Stimulated activated CD8-positive, alpha-beta memory T cell treated with anti-CD3 and anti-CD28 coated beads, Interleukin-4, amount 100 ng/mL, for 48 hours (primary cell): Measurements from ENCODE around the gene MND1.
A peak's percentile ranks its signal among the peaks of the same experiment; 100 is the strongest.
"Not testable (repeated sequence)": the region's sequence is repeated elsewhere in the genome, so short reads cannot be mapped to it uniquely, and the experiment has no call there.

Experiments
- DNase-seq: peaks from one replicate; pipeline ENCODE4 v3.0.0-alpha.2; 2020

The MND1 gene

DNA sequence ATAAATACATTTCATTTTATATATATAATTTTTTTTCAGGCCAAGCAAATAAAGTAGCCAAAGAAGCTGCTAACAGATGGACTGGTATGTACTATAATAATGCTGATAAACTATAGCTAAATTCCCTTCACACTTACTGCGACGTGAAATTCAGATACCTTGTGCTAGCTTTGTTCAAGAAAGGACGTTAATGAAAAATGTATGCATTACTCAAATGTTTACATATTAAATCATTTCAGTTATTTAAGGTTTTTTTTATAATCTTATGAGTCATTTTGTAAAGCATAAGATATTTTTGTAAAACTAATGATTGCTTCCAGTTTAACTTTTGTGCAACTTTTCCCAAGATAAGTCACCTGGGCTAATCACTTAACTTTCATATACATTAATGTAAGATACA is 64.4 kb downstream of the MND1 start:
- no peak for DNase-seq

DNA sequence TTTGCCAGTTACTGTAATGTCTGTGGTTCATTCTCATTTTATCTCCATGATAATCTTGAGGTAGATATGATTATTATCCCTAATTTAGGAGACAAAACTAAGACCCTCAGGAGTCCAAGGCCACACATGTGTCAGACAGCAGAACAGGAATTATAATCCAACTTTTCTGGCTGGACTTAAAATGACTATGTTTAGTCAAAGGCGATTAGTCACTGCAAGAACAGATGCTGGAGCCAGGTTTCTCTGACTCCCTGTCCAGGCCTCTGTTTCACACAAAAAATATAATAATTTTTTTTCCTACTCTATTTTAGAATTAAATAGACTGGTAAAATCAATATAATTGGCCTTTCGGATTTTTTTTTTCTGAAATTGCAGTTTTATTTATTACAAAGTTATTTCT is 64.9 kb downstream of the MND1 start:
- no peak for DNase-seq

DNA sequence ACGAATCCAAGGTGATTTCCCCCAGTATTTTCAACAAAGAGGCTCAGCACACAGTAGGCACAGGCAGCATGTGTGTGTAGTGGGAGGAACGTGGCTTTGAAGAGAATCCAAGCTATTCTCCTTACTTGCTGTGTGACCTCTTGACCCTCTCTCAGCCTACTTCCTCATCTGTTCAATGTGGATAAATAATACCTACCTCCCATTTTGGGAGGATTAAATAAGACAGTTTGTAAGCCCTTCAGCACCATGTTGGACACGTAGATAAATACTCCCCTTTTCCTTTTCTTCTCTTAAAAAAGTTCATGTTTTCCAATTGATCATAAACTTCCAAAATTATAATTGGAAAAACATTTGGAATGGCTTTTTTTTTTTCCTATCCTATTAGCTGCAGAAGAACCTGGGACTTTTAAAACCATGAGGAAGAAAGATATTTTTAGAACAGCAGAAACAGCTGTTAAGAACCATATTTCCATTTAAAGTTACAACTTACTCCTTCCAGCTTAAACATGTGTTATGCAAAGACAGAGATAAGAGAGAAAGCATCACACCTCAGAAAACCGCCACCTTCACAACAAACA is 65.5 kb downstream of the MND1 start:
- no peak for DNase-seq

DNA sequence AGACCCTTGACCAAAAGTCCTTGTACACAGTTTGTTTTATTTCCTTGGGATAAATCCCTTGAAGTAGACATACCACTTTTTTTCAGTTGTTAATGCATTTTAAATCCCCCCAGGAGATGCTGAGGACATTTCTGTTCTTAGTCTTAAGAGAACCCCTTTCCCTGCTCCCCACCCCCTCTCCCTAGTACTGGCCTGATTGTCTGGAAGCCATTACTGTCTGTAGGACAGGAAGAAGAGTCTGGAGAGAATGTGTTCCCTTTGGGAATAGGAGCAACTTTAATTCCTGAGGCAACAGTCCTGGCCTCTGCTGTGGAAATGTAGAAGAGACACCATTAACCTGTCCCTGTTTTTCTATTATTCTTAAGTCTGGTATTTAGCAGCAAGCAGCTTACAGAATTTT is 69.4 kb downstream of the MND1 start:
- DNase-seq: no peak

DNA sequence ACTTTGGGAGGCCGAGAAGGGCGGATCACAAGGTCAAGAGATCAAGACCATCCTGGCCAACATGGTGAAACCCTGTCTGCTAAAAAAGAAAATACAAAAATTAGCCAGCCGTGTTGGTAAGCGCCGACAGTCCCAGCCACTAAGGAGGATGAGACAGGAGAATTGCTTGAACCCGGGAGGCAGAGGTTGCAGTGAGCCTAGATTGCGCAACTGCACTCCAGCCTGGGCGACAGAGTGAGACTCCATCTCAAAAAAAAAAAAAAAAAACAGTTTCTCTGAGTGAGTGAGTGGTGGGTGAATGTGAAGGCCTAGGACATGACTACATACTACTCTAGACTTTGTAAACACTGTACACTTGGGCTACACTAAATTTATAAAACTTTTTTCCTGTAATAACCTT is 72.0 kb downstream of the MND1 start:
- not testable (repeated sequence) for DNase-seq

DNA sequence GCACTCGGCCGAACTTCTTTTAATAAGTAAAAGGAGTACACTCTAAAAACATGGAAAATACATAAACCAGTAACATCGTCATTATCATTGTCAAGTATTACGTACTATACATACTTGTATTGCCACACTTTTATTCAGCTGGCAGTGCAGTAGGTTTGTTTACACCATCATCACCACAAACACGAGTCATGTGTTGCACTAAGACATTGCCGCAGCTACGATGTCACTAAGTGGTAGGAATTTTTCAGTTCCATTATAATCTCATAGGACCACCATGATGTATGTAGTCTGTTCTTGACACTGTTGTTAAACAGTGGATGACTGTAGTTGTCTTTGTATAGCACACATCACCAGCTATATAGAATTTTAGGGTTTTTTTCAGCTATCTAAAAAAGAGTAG is 73.6 kb downstream of the MND1 start:
- no peak for DNase-seq

DNA sequence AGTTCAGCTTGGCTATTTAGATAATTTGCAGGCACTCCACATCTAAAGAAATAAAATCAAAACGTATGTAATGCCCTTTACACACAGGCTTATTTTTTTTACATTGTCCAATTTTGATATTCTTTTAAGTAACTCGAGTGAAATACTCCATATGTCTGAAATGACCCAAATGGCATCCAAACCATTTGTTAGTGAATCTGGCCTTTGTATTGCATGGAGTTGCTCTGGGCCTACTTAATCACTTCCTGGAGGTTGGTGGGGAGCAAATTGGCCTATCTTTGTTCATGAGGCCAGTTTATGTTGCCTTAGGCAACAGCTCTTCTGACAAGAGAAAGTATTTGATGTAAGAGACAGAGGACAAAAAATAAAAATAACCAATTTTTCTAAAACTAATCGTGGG is 74.1 kb downstream of the MND1 start:
- no peak for DNase-seq

DNA sequence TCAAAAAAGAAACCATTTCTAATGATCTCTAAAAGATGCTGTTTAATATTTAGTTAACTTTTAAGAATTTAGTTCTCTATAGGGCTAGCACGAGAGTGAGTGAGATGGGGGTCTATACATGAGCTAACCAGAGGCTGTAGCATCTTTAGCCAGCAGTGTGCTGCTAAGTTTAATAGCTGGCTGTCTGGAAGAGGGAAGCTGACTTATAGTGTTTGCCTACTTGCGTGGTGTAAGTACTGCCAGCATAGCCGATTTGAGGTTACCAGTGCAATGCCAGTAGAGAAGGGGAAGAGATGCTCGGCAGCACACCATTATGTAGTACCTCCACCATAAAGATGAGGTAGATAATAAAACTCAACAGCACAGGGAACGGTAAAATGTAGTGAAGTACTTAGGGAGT is 74.5 kb downstream of the MND1 start:
- no peak for DNase-seq

DNA sequence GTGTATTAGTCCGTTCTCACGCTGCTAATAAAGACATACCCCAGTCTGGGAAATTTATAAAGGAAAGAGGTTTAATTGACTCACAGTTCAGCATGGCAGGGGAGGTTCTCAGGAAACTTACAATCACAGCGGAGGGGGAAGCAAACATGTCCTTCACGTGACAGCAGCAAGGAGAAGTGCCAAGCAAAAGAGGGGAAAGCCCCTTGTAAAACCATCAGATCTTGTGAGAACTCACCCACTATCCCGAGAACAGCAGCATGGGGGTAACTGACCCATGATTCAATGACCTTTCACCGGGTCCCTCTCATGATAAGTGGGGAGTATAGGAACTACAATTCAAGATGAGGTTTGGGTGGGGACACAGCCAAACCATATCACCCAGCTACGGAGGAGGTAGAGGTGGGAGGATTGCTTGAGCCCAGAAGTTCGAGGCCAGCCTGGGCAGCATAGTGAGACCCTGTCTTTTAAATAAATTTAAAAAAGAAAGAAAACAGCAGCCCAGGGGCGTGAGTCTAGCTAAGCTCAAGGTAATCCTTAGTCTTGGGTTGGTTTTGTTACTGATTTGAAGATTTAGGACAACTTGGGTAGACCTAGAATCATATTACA is 75.3 kb downstream of the MND1 start:
- no peak for DNase-seq

DNA sequence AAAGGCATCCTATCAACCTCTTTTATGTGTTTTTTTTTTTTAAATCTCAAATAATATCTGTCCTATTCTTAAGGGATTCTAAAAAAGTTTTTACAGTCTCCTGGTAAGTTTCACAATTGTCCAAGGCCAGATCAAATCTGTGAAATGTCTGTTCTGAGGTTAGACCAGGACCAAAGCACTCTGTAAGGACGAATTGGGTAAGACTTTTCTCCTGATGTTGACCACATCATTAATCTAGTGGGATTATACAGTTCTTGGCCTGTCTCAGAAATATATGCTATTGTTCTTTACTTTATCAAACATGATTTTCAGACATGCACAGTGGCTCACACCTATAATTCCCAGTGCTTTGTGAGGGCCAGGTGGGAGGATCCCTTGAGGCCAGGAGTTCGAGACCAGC is 75.9 kb downstream of the MND1 start:
- DNase-seq: no peak

DNA sequence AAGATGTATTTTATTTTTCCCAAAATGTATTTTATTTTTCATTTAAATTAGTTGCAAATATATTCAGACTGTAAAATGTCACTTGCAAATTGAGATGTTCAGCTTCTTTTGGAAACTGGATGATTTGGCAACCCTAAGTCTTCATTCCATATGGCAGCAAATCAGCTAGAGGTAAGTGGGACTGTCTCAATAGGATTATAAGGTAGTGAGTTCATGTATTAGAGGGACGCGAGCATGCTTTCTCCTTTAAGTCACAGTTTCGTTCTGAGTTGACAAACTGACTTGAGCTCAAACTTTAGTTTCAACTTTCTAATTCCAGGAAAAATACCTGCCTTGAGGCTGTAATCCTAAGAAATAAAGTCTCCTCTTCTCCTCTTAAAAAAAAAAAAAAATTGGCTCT is 77.5 kb downstream of the MND1 start:
- no peak for DNase-seq

DNA sequence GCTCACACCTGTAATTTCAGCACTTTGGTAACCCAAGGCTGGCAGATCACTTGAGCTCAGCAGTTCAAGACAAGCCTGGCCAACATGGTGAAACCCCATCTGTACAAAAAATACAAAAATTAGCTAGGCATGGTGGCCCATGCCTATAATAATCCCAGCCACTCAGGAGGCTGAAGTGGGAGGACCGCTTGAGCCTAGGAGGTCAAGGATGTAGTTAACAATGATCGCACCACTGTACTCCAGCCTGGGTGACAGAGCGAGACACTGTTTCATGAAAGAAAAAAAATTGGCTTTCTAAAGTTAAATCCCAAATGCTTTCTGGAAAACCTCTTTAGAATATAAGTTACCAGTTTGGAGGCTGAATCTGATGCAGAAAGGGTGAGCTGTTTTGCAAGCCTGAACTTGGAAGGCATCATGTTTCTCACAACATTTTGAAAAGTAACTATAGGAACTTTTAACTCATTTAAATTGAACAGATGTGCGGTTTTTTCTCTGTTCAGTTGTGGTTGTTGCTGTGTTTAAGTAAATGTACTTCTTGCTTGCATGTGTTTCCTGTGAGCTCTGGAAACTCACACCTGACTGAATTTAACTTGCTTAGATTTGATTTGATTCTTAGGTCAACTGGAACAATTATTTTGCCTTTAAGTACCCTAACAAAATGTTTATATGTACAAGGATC is 81.9 kb downstream of the MND1 start:
- DNase-seq: no peak

DNA sequence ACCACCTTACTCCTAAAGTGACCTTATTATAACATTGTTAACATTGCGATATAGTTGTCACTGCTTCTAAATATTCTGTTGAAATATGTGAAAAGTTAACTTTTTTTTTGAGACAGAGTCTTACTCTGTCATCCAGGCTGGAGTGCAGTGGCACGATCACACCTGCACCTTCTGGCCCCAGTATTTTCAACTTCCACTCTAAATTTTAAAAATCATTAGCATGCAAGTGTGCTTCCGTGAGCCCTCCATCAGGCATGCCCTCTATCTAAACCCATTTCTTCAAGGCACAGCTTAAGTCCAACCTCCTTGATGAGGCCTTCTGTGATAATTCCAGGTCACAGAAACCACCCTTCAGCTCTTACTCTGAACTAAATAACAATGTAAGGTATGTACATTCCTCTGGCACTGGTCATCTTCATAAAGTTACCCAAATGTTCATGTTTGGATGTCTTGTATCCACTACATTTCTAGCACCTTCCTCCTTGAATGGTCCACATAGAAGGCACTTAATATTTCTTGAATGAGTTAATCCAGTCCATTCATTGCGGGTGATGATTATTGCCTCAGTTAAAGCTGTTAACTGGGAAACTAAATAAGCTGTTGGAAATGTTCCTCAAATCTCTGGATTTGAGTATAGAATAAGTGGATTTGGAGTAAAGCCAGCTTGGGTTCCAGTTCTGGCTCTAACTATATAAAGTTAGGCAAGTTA is 83.0 kb downstream of the MND1 start:
- no peak for DNase-seq

DNA sequence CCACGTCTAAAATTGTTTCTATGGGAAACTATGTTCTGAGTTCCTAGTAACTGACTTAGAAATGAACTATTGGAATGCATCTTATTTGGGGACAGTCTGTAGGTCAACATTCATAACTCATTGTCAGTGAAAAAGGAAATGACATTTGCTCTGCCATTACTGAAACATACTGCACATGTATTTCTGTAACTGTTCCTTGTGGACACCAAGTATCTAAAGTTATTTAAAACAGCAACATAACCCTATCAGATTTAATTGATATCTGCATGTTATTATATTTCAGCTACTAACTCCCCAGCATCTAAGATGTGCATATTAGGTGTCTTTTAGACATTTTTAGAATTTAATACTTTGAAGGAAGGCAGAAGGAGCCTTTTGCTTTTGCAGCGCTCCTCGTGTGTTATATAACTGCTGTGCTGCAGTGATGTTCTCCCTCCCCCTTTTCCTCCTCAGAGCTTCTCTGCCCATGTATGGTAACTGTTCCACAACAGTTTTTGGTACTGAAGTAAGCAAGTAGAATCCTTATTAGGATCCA is 84.5 kb downstream of the MND1 start:
- no peak for DNase-seq

DNA sequence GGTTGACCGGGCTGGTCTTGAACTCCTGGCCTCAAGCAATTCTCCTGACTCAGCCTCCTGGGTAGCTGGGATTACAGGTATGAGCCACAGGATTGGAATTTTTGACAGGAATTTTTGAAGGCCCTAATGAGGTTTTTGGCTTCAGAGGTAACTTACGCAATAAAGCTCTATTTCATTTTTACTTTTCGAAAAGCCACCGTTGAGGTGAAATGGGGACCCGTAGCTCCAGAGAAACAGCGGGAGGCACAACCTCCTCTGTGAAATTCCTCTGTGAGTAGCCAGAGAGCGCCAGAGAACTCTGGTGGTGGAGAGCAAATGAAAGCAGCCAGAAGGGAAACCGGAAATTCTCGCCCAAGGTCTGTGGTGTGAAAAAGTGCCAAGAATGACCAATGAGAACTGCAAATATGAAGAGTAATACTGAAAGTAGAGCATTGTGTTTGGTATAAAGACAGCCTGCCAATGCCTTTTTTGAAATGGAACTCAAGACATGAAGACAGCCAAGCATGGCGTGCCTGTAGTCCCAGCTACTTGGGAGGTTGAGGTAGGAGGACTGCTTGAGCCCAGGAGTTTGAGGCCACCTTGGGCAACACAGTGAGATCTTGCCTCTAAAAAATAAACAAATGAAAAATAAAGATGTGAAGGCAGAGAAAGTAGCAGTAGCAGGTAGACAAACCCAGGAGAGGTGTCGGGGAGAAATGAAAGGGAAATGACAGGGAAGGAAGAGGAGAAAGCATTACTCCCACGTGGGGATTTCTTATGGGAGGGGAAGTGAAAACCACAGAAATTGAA is 88.7 kb downstream of the MND1 start:
- peak; percentile 78 for DNase-seq

DNA sequence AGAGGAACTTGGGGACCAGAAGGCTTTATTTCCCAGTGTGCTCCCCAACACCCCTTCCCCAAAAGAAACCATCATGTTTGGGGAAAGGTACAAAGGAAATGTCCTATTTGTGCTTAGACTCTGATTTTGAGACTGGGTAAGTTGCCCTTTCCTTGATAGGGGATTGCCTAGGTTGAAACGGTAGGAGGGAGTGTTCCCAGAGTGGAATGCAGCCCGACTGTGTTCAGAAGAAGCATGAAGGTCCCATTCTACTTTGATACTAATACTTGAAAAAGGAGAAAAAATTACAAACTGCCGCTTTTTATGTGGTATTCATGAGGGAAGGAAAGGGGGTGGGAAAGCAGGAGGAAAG is 89.2 kb downstream of the MND1 start:
- no peak for DNase-seq

DNA sequence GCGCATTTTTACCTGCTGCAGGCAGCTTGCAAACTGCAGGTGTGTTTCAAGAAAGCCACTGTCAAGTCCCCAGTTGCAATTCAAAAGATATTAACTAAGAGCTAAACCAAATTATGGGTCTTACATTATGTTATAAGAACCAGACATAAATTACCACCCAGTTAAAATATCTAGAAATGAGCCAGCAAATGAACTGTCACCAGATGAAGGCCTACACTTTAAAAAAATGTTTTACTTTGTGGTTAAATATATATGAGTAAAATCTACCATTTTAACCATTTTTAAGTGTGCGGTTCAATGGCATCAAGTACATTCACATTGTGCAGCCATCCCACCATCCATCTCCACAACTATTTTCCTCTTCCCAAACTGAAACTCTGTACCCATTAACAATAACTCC is 89.7 kb downstream of the MND1 start:
- DNase-seq: no peak

DNA sequence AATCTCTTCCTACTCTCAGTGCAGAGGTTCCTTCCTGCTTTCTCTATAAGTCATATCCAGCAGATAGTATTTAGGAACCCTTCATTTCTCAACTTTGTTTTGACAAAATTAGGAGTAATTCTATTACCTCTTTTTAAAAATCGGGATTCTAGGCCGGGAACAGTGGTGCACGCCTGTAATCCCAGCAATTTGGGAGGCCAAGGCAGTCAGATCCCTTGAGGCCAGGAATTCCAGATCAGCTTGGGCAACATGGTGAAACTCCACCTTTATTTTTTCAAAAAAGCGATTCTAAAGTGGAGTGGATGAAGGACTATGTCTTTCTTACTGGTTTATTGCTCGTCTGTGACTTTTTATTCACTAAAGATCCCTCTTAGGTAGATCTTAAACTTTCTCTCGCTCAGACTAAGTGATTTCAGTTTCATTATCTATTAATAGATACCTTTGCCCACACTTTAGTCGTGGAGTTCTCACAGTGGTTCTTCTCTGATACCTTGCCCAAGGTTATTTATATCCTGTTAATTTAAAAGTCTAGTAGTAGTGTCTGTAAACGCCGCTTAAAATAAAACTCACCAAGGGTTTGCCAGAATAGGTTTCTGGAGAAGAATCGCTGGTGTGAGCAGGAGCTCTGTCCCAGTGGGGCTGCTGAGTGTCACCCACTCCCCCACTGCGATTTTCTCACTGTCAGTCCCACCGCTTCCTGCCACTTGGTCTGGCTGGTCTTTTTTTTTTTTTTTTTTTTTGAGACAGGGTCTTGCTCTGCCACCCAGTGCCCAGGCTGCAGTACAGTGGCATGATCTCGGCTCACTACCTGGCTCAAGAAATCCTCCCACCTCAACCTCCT is 94.6 kb downstream of the MND1 start:
- DNase-seq: peak; percentile 43

DNA sequence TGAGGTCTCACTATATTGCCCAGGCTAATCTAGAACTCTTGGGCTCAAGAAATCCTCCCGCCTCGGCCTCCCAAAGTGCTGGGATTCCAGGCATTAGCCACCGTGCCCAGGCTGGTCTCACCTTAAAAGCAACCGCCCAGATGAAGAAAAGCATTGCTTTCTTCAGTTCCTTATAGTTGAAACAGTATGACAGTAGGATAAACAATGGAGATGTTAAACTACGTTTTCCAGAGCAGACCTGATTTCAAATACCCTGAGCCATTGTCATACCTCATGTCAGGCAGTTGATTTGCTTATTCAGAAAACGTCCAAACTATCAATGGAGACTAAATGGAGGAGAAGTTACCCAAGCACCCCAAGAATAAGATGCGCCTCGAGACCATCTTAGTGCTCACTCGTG is 95.3 kb downstream of the MND1 start:
- DNase-seq: no peak

DNA sequence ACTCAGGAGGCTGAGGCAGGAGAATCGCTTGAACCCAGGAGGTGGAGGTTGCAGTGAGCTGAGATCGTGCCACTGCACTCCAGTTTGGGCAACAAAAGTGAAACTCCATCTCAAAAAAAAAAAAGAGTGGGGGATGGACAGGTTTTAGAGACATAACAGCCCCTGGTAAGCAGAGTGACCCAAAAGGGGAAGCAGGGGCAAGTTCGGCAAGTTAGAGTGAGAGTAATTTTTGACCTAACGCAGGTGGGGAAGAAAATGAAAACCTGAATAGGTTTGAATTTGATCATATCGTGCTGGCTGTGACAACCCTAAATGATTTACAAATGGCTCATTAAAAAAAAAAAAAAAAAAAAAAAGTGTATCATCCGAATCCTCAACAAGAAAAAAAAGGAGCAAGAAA is 96.0 kb downstream of the MND1 start:
- DNase-seq: no peak

DNA sequence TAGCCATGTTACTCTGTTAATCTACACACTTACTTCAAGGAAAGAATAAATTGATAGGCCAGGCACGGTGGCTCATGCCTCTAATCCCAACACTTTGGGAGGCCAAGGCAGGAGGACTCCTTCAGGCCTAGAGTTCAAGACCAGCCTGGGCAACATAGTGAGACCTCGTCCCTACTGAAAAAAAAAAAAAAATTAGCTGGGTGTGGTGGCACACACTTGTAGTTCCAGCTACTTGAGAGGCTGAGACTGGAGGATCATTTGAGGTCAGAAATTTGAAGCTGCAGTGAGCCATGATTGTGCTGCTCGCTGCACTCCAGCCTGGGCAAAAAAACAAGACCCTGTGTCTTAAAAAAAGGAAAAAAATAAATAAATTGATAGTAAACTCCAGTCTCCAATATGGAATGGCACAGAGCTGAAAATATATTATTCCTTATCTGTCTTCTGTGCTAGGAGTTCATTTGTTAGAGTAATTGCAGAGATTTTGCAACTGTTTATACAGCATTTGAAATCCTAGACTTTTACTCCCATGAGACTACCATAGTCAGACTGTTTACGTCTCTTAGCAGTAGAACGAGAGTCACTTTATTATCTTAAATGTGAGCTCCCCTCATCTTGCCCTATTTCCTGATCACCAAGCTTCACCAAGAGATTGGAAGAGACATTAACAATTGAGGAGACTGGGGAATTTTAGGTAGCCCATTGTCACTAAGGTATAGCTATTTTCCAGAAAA is 102.9 kb downstream of the MND1 start:
- DNase-seq: no peak
